HG03064 (cell line): ENCODE measurements around the gene CHN1.

ENCODE experiments used
- ATAC-seq: cut with Tn5 transposase; IDR thresholded peaks from one replicate; pipeline ENCODE4 v1.9.1; 2021; ENCODE audit warnings: low read depth; ENCODE audit not compliant: unreplicated experiment

CHN1 gene

GRCh38 chr2:174792309-174793025, 212.7 kb downstream of the CHN1 start:
- no peak for ATAC-seq

- ATAC-seq, result no peak
These were observed 213.4 kb downstream of the CHN1 start for GRCh38 chr2:174791746-174792280.

- no peak for ATAC-seq
These were observed 214.2 kb downstream of the CHN1 start for GRCh38 chr2:174791020-174791419.

- ATAC-seq, result no peak
These were observed 216.2 kb downstream of the CHN1 start for GRCh38 chr2:174789001-174789400.

GRCh38 chr2:174788291-174788929, 216.8 kb downstream of the CHN1 start:
- ATAC-seq, result no peak

- no peak for ATAC-seq
These were observed 217.5 kb downstream of the CHN1 start for GRCh38 chr2:174787487-174788205.

- ATAC-seq, result no peak
These were observed 219.0 kb downstream of the CHN1 start for GRCh38 chr2:174786066-174786725.

- no peak for ATAC-seq
These were observed 219.7 kb downstream of the CHN1 start for GRCh38 chr2:174785481-174785880.

- no peak for ATAC-seq
These were observed 220.3 kb downstream of the CHN1 start for GRCh38 chr2:174784909-174785308.

GRCh38 chr2:174784316-174784715, 220.9 kb downstream of the CHN1 start:
- no peak for ATAC-seq

- no peak for ATAC-seq
These were observed 223.2 kb downstream of the CHN1 start for GRCh38 chr2:174781996-174782395.

- no peak for ATAC-seq
These were observed 223.9 kb downstream of the CHN1 start for GRCh38 chr2:174781298-174781697.

GRCh38 chr2:174780856-174781255, 224.3 kb downstream of the CHN1 start:
- ATAC-seq, result no peak

- ATAC-seq, result no peak
These were observed 224.9 kb downstream of the CHN1 start for GRCh38 chr2:174780191-174780840.

GRCh38 chr2:174779361-174779928, 225.7 kb downstream of the CHN1 start:
- no peak for ATAC-seq

GRCh38 chr2:174778085-174778981, 226.8 kb downstream of the CHN1 start:
- ATAC-seq, result no peak

- ATAC-seq, result no peak
These were observed 227.7 kb downstream of the CHN1 start for GRCh38 chr2:174777347-174778084.

GRCh38 chr2:174776675-174777074, 228.5 kb downstream of the CHN1 start:
- no peak for ATAC-seq
